COLO829 (cell line): Measurements from ENCODE around the gene TPBGL.

ENCODE experiments used
- DNase-seq: peaks from one replicate; pipeline ENCODE4 v3.0.0; 2012; ENCODE audit warnings: low spot score

The TPBGL gene

GRCh38 chr11:75240311-75241035 is at the start of gene TPBGL:
Gene TPBGL, plus strand, starts transcription at chr11:75240774. Its CDS starts 276 bp downstream, at chr11:75241050.
- DNase-seq, result no peak

- DNase-seq, result no peak
Observed at GRCh38 chr11:75191330-75191717, 49.2 kb upstream of the TPBGL start.

GRCh38 chr11:75193271-75193670 is 47.3 kb upstream of the TPBGL start:
- DNase-seq, result no peak

- DNase-seq, result no peak
Observed at GRCh38 chr11:75193711-75194110, 46.9 kb upstream of the TPBGL start.

DNA sequence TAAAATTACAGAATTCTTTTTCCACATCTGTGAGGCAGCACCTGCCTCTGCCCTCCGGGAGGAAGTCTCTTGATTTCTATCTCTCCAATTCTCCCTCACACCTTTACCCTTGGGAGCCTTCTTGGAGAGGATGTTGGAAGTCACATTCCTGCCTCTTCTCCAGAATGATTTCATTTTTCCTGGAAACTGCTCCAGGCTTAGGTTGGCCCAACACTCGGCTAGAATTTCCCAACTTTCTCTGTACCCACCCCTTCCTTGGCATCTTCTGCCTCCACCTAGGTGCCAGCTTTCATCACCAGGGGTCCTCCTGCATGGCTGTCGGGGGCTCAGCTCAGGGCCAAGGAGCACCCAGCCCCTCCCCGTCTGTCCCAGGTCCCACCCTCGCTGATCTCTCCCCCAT is 46.4 kb upstream of the TPBGL start:
- DNase-seq, result no peak

GRCh38 chr11:75195167-75195962 is 45.2 kb upstream of the TPBGL start:
- no peak for DNase-seq

DNA sequence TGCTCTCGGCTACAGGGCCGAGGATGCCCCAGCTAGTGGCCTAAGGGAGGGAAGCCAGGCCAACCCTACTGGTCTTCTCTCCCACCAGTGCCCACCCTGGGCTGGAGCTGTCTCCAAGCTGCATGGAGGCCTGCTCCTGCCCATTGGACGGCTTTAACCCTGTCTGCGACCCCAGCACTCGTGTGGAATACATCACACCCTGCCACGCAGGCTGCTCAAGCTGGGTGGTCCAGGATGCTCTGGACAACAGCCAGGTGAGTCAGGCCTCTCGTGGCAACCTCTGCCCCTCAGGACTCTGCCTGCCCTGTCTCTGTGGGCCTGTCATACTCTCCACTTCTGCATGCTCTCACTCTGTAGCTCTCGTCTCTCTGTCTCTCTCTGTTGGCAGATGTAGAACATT is 44.1 kb upstream of the TPBGL start:
- DNase-seq, result no peak

GRCh38 chr11:75197512-75198277 is 42.9 kb upstream of the TPBGL start:
- no peak for DNase-seq

- DNase-seq, result no peak
Observed at GRCh38 chr11:75198278-75198973, 42.1 kb upstream of the TPBGL start.

- no peak for DNase-seq
Observed at GRCh38 chr11:75199412-75199955, 41.1 kb upstream of the TPBGL start.

GRCh38 chr11:75200051-75200450 is 40.5 kb upstream of the TPBGL start:
- no peak for DNase-seq

- no peak for DNase-seq
Observed at GRCh38 chr11:75200531-75200930, 40.0 kb upstream of the TPBGL start.

DNA sequence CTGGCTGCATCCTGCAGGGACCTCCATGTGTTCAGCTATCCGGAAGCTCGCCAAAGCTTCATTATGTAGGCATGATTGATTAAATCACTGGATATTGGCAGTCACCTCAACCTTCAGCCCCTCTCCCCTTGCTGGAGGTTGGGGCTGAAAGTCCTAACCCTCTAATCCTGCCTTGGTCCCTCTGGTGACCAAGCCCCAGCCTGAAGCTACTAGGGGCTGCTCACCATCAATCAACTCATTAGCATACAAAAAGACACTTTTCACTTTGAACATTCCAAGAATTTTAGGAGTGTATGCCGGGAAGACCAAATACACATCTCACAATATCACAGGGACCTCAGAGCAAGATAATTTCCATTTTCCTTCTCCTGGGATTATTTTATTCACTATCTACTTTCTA is 38.8 kb upstream of the TPBGL start:
- no peak for DNase-seq

DNA sequence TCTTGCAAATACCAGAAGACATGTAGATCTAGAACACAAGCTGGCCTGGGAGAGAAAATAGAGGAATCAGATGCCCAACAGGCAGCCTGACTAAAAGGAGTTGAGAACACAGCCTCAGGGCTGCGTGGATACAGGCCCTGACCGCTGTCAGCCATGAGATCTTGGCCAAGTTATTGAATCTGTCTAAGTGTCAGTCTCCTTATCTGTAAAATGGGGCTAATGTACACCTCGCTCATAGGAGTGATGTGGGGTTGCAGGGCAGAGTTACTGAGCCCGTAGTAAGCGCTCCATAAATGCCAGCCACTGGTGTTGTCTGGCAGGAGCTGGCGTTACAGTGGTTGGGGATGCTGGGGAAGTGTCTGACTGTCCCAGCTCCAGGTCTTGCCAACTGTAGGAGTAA is 38.4 kb upstream of the TPBGL start:
- DNase-seq, result no peak

GRCh38 chr11:75203138-75203537 is 37.4 kb upstream of the TPBGL start:
- no peak for DNase-seq

- DNase-seq, result no peak
Observed at GRCh38 chr11:75203641-75204011, 36.9 kb upstream of the TPBGL start.

- DNase-seq, result no peak
Observed at GRCh38 chr11:75204012-75204674, 36.4 kb upstream of the TPBGL start.

DNA sequence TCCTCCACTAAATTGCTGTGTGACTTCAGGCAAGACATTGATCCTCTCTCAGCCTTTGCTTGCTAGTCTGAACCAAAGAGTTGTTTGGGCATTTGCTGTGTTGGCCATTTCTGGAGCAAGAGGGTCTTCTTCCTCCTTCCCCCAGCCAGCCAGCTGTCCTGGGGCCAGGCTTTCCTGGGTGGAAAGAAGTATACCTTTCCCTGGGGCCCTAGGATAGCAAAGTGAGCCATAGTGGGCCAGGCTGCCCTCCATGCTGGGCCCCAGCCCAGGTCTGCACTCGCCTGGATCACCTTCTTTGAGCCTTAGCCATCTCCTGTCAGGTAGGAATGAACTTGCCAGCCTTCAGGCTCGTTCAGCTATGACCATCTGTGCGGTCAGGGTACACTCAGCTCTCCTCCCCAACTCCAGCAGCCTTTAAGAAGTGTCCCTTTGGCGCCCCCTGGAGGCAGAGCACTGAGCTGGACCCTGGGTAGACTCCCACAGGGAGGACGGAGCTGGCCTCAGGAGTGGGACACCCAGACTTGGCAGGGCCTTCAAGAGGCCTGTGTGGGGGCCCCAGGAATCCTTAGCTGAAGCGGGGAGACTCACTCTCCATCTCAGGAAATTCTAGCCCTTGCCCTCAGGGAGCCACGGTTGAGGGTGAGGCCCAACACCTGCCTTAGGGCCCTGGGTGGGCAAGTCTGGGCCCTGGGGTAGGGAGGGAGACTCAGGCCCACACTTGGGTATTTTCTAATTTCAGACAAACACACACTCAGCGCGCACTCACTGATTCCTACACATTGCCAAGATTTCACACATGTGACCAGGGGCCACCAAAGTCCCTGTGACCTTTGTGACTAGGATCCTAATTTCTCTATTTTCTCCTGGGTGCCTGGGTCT is 35.6 kb upstream of the TPBGL start:
- DNase-seq, result peak; percentile 77

GRCh38 chr11:75205564-75206020 is 35.0 kb upstream of the TPBGL start:
- DNase-seq, result no peak

- no peak for DNase-seq
Observed at GRCh38 chr11:75208446-75208845, 32.1 kb upstream of the TPBGL start.
